Tibial nerve (tissue), 4 donors: Measurements from ENCODE around the gene SEC31A. TPM values are rescaled to one million over a fixed set of nuclear protein-coding genes. Genes with fewer than 3 reads are reported as not detected.
A peak's percentile ranks its signal among the peaks of the same experiment; 100 is the strongest.

ENCODE experiments used
- DNase-seq, 2 donors: peaks; one replicate each; pipeline ENCODE4 v3.0.0-alpha.2; 2019; ENCODE audit warnings: low spot score in 2 of 2
- H3K27ac ChIP-seq, 4 donors: fragments of 200-600 bp; sonication (generic) in 3 of 4; one replicate each; pipeline ENCODE4 v1.5.1; 2017 to 2019; ENCODE audit warnings: mild to moderate bottlenecking in 1 of 4
- H3K27me3 ChIP-seq, 2 donors: fragments of 200-600 bp; sonication (generic) in 1 of 2; one replicate each; pipeline versions ENCODE4 v1.5.1 to v1.6.0; 2017 to 2019
- H3K36me3 ChIP-seq, 3 donors: fragments of 200-600 bp; sonication (generic); one replicate each; pipeline ENCODE4 v1.5.1; 2018 to 2019
- H3K4me1 ChIP-seq, 4 donors: fragments of 200-600 bp; sonication (generic) in 3 of 4; one replicate each; pipeline ENCODE4 v1.5.1; 2017 to 2019
- H3K4me3 ChIP-seq, 4 donors: fragments of 200-600 bp; sonication (generic) in 3 of 4; one replicate each; pipeline ENCODE4 v1.5.1; 2017 to 2019; ENCODE audit warnings: mild to moderate bottlenecking in 1 of 4, moderate library complexity in 1 of 4
- H3K9me3 ChIP-seq, 4 donors: fragments of 200-600 bp; sonication (generic) in 3 of 4; one replicate each; pipeline ENCODE4 v1.5.1; 2017 to 2019
- CTCF ChIP-seq, 5 experiments: fragments of 200-600 bp in 3 of 5; fragments of 450-650 bp in 2 of 5; sonication (generic) in 3 of 5; IDR thresholded peaks; one replicate each; pipeline ENCODE4 v1.5.1; 2016 to 2019; ENCODE audit warnings: antibody characterized with exemption in 5 of 5, mild to moderate bottlenecking in 3 of 5, moderate library complexity in 2 of 5
- EP300 ChIP-seq, 2 donors: sonication (generic); formaldehyde crosslinking; IDR thresholded peaks; one replicate each; pipeline ENCODE4 v1.6.1; 2017; ENCODE audit warnings: antibody characterized with exemption in 2 of 2, mild to moderate bottlenecking in 1 of 2
- POLR2A ChIP-seq, 2 donors: fragments of 450-650 bp; IDR thresholded peaks; one replicate each; pipeline ENCODE4 v1.6.1; 2017; ENCODE audit warnings: antibody characterized with exemption in 2 of 2, mild to moderate bottlenecking in 2 of 2, moderate library complexity in 2 of 2
- WGBS, 2 donors: methylation state at CpG; one replicate each; pipeline ENCODE4 v1.1.5; 2018; 5-methylcytosine and 5-hydroxymethylcytosine counted together
- total RNA-seq, 4 donors: library from RNA; depleted of rRNA; stranded (reverse); fragments of >200 nt; gene quantifications; one replicate each; pipeline ENCODE4 v1.1.0, GENCODE V29; 2016

SEC31A gene
- total RNA-seq, 4 donors from 2014 or later: 171 to 190 (median 176) TPM

DNA sequence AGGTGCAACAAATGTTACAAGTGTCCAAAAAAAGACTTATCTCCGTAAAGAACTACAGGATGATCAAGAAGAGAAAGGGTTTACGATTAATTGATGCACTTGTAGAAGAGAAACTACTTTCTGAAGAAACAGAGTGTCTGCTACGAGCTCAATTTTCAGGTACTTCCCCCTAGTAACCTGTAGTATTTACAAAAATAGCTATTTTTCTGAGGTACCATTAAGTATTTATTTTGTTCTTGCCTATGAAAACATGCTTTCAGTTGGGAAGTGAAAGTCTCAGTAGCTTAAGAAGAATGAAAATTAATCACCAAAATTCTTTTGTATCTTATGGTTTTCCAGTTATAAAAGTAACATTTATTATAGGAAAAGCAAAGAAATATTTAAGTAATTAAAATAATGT is 15.5 kb upstream of the SEC31A start:
- H3K4me1 ChIP-seq: peaks cover 0 to 9% (median 0%) of the 10 kb centered on the region in 4 donors
- H3K27ac ChIP-seq: no peak overlapping the region
- H3K9me3 ChIP-seq: no peaks in the 10 kb centered on the region
- TF ChIP-seq CTCF (IDR thresholded peaks at IDR 0.05): no peak
- TF ChIP-seq POLR2A (IDR thresholded peaks at IDR 0.05): no peak
- TF ChIP-seq EP300 (IDR thresholded peaks at IDR 0.05): no peak
- no peak overlapping the region for H3K4me3 ChIP-seq
- WGBS, 2 donors: 94 to 95% methylated on average over 3 of the region's 3 CpGs
- DNase-seq: no peak
- no peaks in the 10 kb centered on the region for H3K27me3 ChIP-seq
- H3K36me3 ChIP-seq: peaks cover 0 to 39% (median 0%) of the 10 kb centered on the region in 3 donors

GRCh38 chr4:82905205-82905604 is 14.3 kb upstream of the SEC31A start:
- no peak for DNase-seq
- no peak overlapping the region for H3K4me3 ChIP-seq
- no peak for TF ChIP-seq POLR2A (IDR thresholded peaks at IDR 0.05)
- no peak for TF ChIP-seq EP300 (IDR thresholded peaks at IDR 0.05)
- TF ChIP-seq CTCF (IDR thresholded peaks at IDR 0.05): no peak
- H3K27me3 ChIP-seq: no peaks in the 10 kb centered on the region
- H3K4me1 ChIP-seq: peaks cover 0 to 9% (median 0%) of the 10 kb centered on the region in 4 donors
- H3K36me3 ChIP-seq: peaks cover 0 to 29% (median 0%) of the 10 kb centered on the region in 3 donors
- 84 to 87% methylated on average over 2 of the region's 2 CpGs for WGBS, 2 donors
- no peaks in the 10 kb centered on the region for H3K9me3 ChIP-seq
- no peak overlapping the region for H3K27ac ChIP-seq

- Histone ChIP-seq H3K4me3 (no peak overlapping the region), H3K4me1 (peaks cover 0 to 19% (median 2%) of the 10 kb centered on the region in 4 donors), H3K27me3 (no peaks in the 10 kb centered on the region), H3K9me3 (no peaks in the 10 kb centered on the region), H3K27ac (no peak overlapping the region), H3K36me3 (peaks cover 0 to 25% (median 0%) of the 10 kb centered on the region in 3 donors)
- DNase-seq: no peak
- TF ChIP-seq EP300 (IDR thresholded peaks at IDR 0.05): no peak
- TF ChIP-seq CTCF (IDR thresholded peaks at IDR 0.05): no peak
- no peak for TF ChIP-seq POLR2A (IDR thresholded peaks at IDR 0.05)
- 91 to 95% methylated on average over 5 of the region's 5 CpGs for WGBS, 2 donors
Observed at GRCh38 chr4:82903737-82904136, 12.8 kb upstream of the SEC31A start.

- peaks cover 0 to 16% (median 0%) of the 10 kb centered on the region in 3 donors for H3K36me3 ChIP-seq
- TF ChIP-seq CTCF (IDR thresholded peaks at IDR 0.05): no peak
Observed at GRCh38 chr4:82901183-82901718, 10.3 kb upstream of the SEC31A start.

GRCh38 chr4:82900411-82901182 is 9.6 kb upstream of the SEC31A start, which contains the start of gene THAP9:
Gene THAP9, plus strand, starts transcription at chr4:82900735. Its CDS starts 68 bp downstream, at chr4:82900803.
- TF ChIP-seq EP300 (IDR thresholded peaks at IDR 0.05) (peak; percentile 73 to 95), POLR2A (IDR thresholded peaks at IDR 0.05) (peak; percentile 72 to 85), CTCF (IDR thresholded peaks at IDR 0.05) (peak in 1 of 5 experiments; percentile 25)
- H3K36me3 ChIP-seq: peaks cover 0 to 14% (median 0%) of the 10 kb centered on the region in 3 donors
- H3K9me3 ChIP-seq: no peaks in the 10 kb centered on the region
- peaks cover 4 to 45% (median 17%) of the 10 kb centered on the region in 4 donors for H3K4me1 ChIP-seq
- peak; percentile 96 to 97 for DNase-seq
- 0 to 1% methylated on average over 59 to 67 of the region's 67 CpGs for WGBS, 2 donors
- H3K4me3 ChIP-seq: peak within 1 kb of the TSS; percentile 69 to 85 (median 78)
- H3K27me3 ChIP-seq: no peaks in the 10 kb centered on the region
- peak within 1 kb of the TSS; percentile 97 to 100 (median 99) for H3K27ac ChIP-seq

More at GRCh38 chr4:82901183-82901718, 10.3 kb upstream of the SEC31A start:
- Histone ChIP-seq H3K4me3 (peak overlapping the region; percentile 69 to 85 (median 78)), H3K9me3 (no peaks in the 10 kb centered on the region), H3K27me3 (no peaks in the 10 kb centered on the region), H3K4me1 (peaks cover 4 to 44% (median 17%) of the 10 kb centered on the region in 4 donors), H3K27ac (peak overlapping the region; percentile 97 to 100 (median 99))
- DNase-seq: no peak
- 0 to 1% methylated on average over 8 of the region's 8 CpGs for WGBS, 2 donors
